ENCODE data around the gene LRRC28. TPM values are rescaled to one million over a fixed set of nuclear protein-coding genes. Genes with fewer than 3 reads are reported as not detected.

LRRC28 gene
- total and polyA plus RNA-seq, 9 of the 15 experiments (the other 6 are each of a cell fraction or from before 2014, with no cell fraction given), result 5.5 to 17.4 (median 7.9) TPM

- no peaks in the 10 kb centered on the region for H4K20me1 ChIP-seq (replicated peaks; ENCODE audit: control insufficient read depth, insufficient read depth, low read length)
- peak; percentile 59 for ATAC-seq
- H3K79me2 ChIP-seq (ENCODE audit: control insufficient read depth, insufficient read depth, low read length), result no peaks in the 10 kb centered on the region
- intact Hi-C loops (cut with micrococcal nuclease) (no loop called here), in situ Hi-C loops (cut with MboI) (no loop called here)
- no peaks in the 10 kb centered on the region for H3K9me3 ChIP-seq (replicated peaks; ENCODE audit: control insufficient read depth, insufficient read depth, low read depth, low read length)
- no peaks in the 10 kb centered on the region for H3K36me3 ChIP-seq (ENCODE audit: control insufficient read depth, insufficient read depth, low read length)
- ChIA-PET POLR2A (interaction anchor here (0.6 kb wide), 2 partner anchors 18 to 169 kb away, joined by 3 read pairs; no protein-coding TSS in a partner anchor), CTCF (ENCODE audit: low intra/inter-chr PET ratio) (no interaction called here)
- H2AFZ ChIP-seq (ENCODE audit: low read depth, low read length), result no peak overlapping the region
- H3K4me3 ChIP-seq, result no peak overlapping the region
- DNase-seq (ENCODE audit: extremely low read depth in 1 of 4, low spot score in 3 of 4), result peak in 1 of 4 experiments; percentile 13
- H3K9ac ChIP-seq (ENCODE audit: insufficient read depth in 1 of 2, low read depth in 2 of 2, low read length in 2 of 2), result no peak overlapping the region
- H3K4me1 ChIP-seq (replicated peaks in 1 of 2; ENCODE audit: control insufficient read depth in 2 of 2, insufficient read depth in 2 of 2, low read length in 2 of 2), result peaks cover 0 to 8% of the 10 kb centered on the region in 2 experiments; a peak in 3 of 5 replicates
- no TSS peak for BruUV-seq (replicated peaks)
- H3K4me2 ChIP-seq (ENCODE audit: insufficient read depth, low read length), result no peak overlapping the region
- H3K9me1 ChIP-seq (ENCODE audit: control insufficient read depth, insufficient read depth, low read length), result no peaks in the 10 kb centered on the region
- TF ChIP-seq SMAD3 (CRISPR knock-in tag; conservative IDR thresholded peaks at IDR 0.05) (no peak), HNRNPH1 (optimal IDR thresholded peaks at IDR 0.05; ENCODE audit: low read depth, low read length) (no peak), CTCF (IDR thresholded peaks at IDR 0.05 in 2 of 3, conservative IDR thresholded peaks at IDR 0.05 in 1 of 3; ENCODE audit: insufficient read depth in 2 of 3, low read depth in 1 of 3, low read length in 3 of 3) (0 out of 6 replicates have a peak, but pooled peaks of 1 of the 3 experiments have one; percentile 22), PTTG1 (tag; IDR thresholded peaks at IDR 0.05; ENCODE audit: low read depth) (no peak), PHF20 (IDR thresholded peaks at IDR 0.05; ENCODE audit: partially characterized antibody) (no peak), ATF3 (IDR thresholded peaks at IDR 0.05) (no peak), ATF3 (CRISPR knock-in tag; conservative IDR thresholded peaks at IDR 0.05) (no peak), NFIC (IDR thresholded peaks at IDR 0.05) (no peak), CCNT2 (IDR thresholded peaks at IDR 0.05; ENCODE audit: borderline replicate concordance, extremely low read depth, insufficient read length, low read depth, low read length) (no peak), SMARCC2 (IDR thresholded peaks at IDR 0.05; ENCODE audit: low read depth) (no peak), FOS (IDR thresholded peaks at IDR 0.05; ENCODE audit: extremely low read depth, insufficient read length) (no peak), XRCC3 (IDR thresholded peaks at IDR 0.05) (no peak), RAD21 (CRISPR knock-in tag; conservative IDR thresholded peaks at IDR 0.05 in 1 of 2, IDR thresholded peaks at IDR 0.05 in 1 of 2) (peak in 1 of 2 experiments; percentile 11; a peak in 1 of 4 replicates), TAF9B (IDR thresholded peaks at IDR 0.05; ENCODE audit: partially characterized antibody) (no peak)
- no peaks in the 10 kb centered on the region for H3K27me3 ChIP-seq (ENCODE audit: control insufficient read depth in 2 of 2, insufficient read depth in 2 of 2, low read length in 2 of 2)
- no peak overlapping the region for H3K27ac ChIP-seq (ENCODE audit: extremely low read depth, low read depth, low read length)
- no peak for FAIRE-seq
- WGBS (ENCODE audit: insufficient coverage, low coverage, missing lambda C conversion rate), result 29% methylated on average over 6 of the region's 6 CpGs
These were observed 133.9 kb downstream of the LRRC28 start for GRCh38 chr15:99385005-99385669.

All from K562 (cell line).